ENCODE data around the gene RAB11FIP5. TPM values are rescaled to one million over a fixed set of nuclear protein-coding genes. Genes with fewer than 3 reads are reported as not detected.

The RAB11FIP5 gene
- total and polyA plus RNA-seq, 9 of the 15 experiments (the other 6 are each of a cell fraction or from before 2014, with no cell fraction given), result 1.7 to 14.4 (median 6.4) TPM

GRCh38 chr2:73071360-73072128 is 41.2 kb downstream of the RAB11FIP5 start, which contains the start of gene SFXN5 (continued):
- no peak for TF ChIP-seq CEBPB (tag; IDR thresholded peaks at IDR 0.05)
- peak; percentile 31 for TF ChIP-seq FIP1L1 (IDR thresholded peaks at IDR 0.05; ENCODE audit: low read depth, low read length, poor library complexity, severe bottlenecking)
- TF ChIP-seq SUPT5H (IDR thresholded peaks at IDR 0.05), result peak; percentile 88
- no peak for TF ChIP-seq ZBTB17 (CRISPR knock-in tag; IDR thresholded peaks at IDR 0.05)
- peak; percentile 27; the same call in 1 of the 2 replicates for TF ChIP-seq DPF2 (IDR thresholded peaks at IDR 0.05)
- TF ChIP-seq ETS1 (conservative IDR thresholded peaks at IDR 0.05; ENCODE audit: control insufficient read depth, low read depth, low read length), result peak; percentile 94
- no peak for TF ChIP-seq TFAM (CRISPR knock-in tag; conservative IDR thresholded peaks at IDR 0.05)
- TF ChIP-seq NEUROD1 (IDR thresholded peaks at IDR 0.05; ENCODE audit: borderline replicate concordance, low read depth, low read length, partially characterized antibody), result peak; percentile 93
- TF ChIP-seq HNRNPL (IDR thresholded peaks at IDR 0.05; ENCODE audit: low read depth, low read length), result no peak
- peak; percentile 52 to 91 (median 85) for TF ChIP-seq YY1 (IDR thresholded peaks at IDR 0.05; ENCODE audit: borderline replicate concordance in 1 of 3, control insufficient read depth in 1 of 3, extremely low read depth in 1 of 3, insufficient read depth in 3 of 3, insufficient read length in 1 of 3, insufficient replicate concordance in 2 of 3, low read depth in 1 of 3, low read length in 2 of 3)
- no peak for TF ChIP-seq ZNF165 (CRISPR knock-in tag; IDR thresholded peaks at IDR 0.05; ENCODE audit: borderline replicate concordance)
- TF ChIP-seq ZNF696 (CRISPR knock-in tag; conservative IDR thresholded peaks at IDR 0.05), result no peak
- no peak for TF ChIP-seq ZNF175 (CRISPR knock-in tag; IDR thresholded peaks at IDR 0.05; ENCODE audit: low read depth)
- TF ChIP-seq AFF4 (CRISPR knock-in tag; IDR thresholded peaks at IDR 0.05), result 0 out of 2 replicates have a peak, but pooled peaks have one; percentile 20
- TF ChIP-seq TAF15 (IDR thresholded peaks at IDR 0.05; ENCODE audit: low read depth, low read length), result peak; percentile 37; the same call in 1 of the 2 replicates
- no peak for TF ChIP-seq SRSF9 (IDR thresholded peaks at IDR 0.05; ENCODE audit: borderline replicate concordance, low read depth, low read length)
- TF ChIP-seq STAT5A (IDR thresholded peaks at IDR 0.05; ENCODE audit: borderline replicate concordance, low read length), result peak; percentile 23; the same call in 1 of the 2 replicates
- no peak for TF ChIP-seq YBX1 (IDR thresholded peaks at IDR 0.05)
- TF ChIP-seq FOXA3 (CRISPR knock-in tag; conservative IDR thresholded peaks at IDR 0.05 in 1 of 2, IDR thresholded peaks at IDR 0.05 in 1 of 2), result no peak
- no peak for TF ChIP-seq ZNF282 (CRISPR knock-in tag; IDR thresholded peaks at IDR 0.05)
- no peak for TF ChIP-seq DIDO1 (tag; IDR thresholded peaks at IDR 0.05; ENCODE audit: low read depth)
- no peak for TF ChIP-seq IRF1 (CRISPR knock-in tag; IDR thresholded peaks at IDR 0.05; ENCODE audit: borderline replicate concordance)
